Epithelial cell of esophagus (primary cell): ENCODE results near the gene NRG2.

ENCODE experiments used
- DNase-seq: peaks from one replicate; pipeline ENCODE4 v3.0.0; 2010; ENCODE audit warnings: low read depth
- H3K4me3 ChIP-seq: 2 replicates; pipeline ENCODE4 v1.5.1; 2011; ENCODE audit warnings: mild to moderate bottlenecking, low read length, control low read depth
- TF ChIP-seq, protein P1 (sequence below): IDR thresholded peaks from 2 replicates; pipeline ENCODE4 v1.5.1; 2011; ENCODE audit warnings: low read depth, mild to moderate bottlenecking, low read length, control low read depth, inconsistent platforms; ENCODE audit not compliant: insufficient read depth; ENCODE audit errors: missing control alignments

NRG2 gene

DNA sequence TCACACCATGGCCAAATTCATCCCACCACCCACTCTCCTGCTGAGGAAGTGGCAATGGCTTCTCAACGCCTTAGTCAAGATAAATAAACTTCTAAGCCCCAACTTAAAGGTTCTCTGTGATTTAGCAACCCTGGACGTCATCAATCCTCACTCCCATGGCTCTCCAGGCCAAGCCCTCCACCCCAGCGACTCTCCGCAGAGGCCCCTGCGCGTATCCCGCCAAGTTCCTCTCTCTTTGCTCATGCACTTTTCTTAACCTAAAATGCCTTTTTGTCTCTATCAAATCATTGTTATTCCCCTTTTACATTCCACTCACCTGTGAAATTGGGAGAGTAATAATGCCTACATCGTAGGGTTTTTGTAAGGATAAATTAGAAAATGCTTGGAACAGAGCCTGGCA is 88.6 kb downstream of the NRG2 start:
- DNase-seq, result no peak
- TF ChIP-seq, protein P1, sequence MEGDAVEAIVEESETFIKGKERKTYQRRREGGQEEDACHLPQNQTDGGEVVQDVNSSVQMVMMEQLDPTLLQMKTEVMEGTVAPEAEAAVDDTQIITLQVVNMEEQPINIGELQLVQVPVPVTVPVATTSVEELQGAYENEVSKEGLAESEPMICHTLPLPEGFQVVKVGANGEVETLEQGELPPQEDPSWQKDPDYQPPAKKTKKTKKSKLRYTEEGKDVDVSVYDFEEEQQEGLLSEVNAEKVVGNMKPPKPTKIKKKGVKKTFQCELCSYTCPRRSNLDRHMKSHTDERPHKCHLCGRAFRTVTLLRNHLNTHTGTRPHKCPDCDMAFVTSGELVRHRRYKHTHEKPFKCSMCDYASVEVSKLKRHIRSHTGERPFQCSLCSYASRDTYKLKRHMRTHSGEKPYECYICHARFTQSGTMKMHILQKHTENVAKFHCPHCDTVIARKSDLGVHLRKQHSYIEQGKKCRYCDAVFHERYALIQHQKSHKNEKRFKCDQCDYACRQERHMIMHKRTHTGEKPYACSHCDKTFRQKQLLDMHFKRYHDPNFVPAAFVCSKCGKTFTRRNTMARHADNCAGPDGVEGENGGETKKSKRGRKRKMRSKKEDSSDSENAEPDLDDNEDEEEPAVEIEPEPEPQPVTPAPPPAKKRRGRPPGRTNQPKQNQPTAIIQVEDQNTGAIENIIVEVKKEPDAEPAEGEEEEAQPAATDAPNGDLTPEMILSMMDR, result no peak
- H3K4me3 ChIP-seq, result no peak overlapping the region

GRCh38 chr5:139954022-139954421 is 89.1 kb downstream of the NRG2 start:
- TF ChIP-seq, protein P1, result no peak
- no peak for DNase-seq
- no peak overlapping the region for H3K4me3 ChIP-seq

- DNase-seq, result no peak
- no peak overlapping the region for H3K4me3 ChIP-seq
- TF ChIP-seq, protein P1, result no peak
These were observed 90.5 kb downstream of the NRG2 start for GRCh38 chr5:139952574-139952973.

DNA sequence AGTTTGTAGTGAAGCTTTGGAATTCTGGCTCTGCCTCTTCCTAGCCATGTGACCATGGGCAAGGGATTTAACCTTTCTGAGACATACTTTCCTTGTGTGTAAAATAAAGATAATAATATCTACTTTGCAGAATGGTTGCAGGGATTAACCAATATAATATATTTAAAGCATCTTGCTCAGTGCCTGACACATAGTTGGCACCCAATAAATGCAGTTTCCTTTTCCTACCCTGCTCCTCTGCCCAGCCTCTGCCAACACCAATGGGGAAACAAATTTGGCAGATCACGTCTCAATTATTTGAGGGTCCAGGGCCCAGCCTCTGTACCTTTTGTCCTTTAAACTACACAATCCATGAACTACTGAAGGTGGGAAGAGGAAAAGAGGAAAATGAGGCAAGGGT is 91.1 kb downstream of the NRG2 start:
- H3K4me3 ChIP-seq, result no peak overlapping the region
- DNase-seq, result no peak
- TF ChIP-seq, protein P1, result no peak

DNA sequence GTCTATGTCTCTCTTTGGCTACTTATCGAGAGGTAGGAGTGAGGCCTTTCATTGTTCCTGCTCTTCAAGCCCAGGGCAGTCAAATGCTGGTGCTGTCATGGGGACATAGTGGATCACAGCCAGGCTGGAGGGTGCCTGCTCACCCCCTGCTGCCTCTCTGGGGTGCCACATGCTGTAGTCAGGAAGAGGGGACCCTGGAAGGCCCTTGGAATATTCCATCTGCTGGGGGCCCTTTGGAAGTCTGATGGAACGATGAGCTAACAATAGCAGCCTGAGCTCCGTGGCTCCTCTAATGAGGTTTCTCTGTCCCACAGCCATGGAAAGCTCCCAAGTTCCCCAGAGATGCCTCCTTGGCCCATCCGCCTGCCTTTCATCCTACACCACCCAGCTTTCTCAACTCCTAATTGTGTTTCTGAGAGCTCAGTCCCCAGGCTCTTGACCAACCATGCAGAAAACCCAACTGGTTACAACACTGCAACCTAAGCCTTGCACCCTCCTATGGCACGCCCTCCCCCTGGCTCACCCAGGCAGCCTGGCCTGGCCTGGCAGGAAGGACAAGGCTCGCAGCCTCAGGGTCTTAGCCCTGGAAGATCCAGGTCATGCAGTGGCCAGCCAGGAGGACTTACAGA is 91.7 kb downstream of the NRG2 start:
- TF ChIP-seq, protein P1, result no peak
- no peak overlapping the region for H3K4me3 ChIP-seq
- no peak for DNase-seq

GRCh38 chr5:139950436-139950835 is 92.7 kb downstream of the NRG2 start:
- no peak for DNase-seq
- H3K4me3 ChIP-seq, result no peak overlapping the region
- TF ChIP-seq, protein P1, result no peak

GRCh38 chr5:139949710-139950109 is 93.4 kb downstream of the NRG2 start:
- TF ChIP-seq, protein P1, result no peak
- no peak overlapping the region for H3K4me3 ChIP-seq
- no peak for DNase-seq
